Left ventricle myocardium inferior (tissue), 1 donor: ENCODE results near the gene ENTR1. TPM values are rescaled to one million over a fixed set of nuclear protein-coding genes. Genes with fewer than 3 reads are reported as not detected.
A peak's percentile ranks its signal among the peaks of the same experiment; 100 is the strongest.

Experiments used
- DNase-seq: peaks from one replicate; pipeline ENCODE4 v3.0.0-alpha.2; 2020
- H3K27ac ChIP-seq: fragments of 200-600 bp; replicated peaks from 2 replicates; pipeline ENCODE4 v1.8.0; 2021
- H3K27me3 ChIP-seq: fragments of 200-600 bp; 2 replicates; pipeline ENCODE4 v1.8.0; 2021; ENCODE audit warnings: low read depth
- H3K36me3 ChIP-seq: fragments of 200-600 bp; 2 replicates; pipeline ENCODE4 v1.8.0; 2021
- H3K4me1 ChIP-seq: fragments of 200-600 bp; 2 replicates; pipeline ENCODE4 v1.8.0; 2021
- H3K4me3 ChIP-seq: fragments of 200-600 bp; 2 replicates; pipeline ENCODE4 v1.8.0; 2021; ENCODE audit warnings: mild to moderate bottlenecking, moderate library complexity
- H3K9me3 ChIP-seq: fragments of 200-600 bp; replicated peaks from 2 replicates; pipeline ENCODE4 v1.8.0; 2021
- intact Hi-C: fragments of 100-400 bp; cut with micrococcal nuclease; formaldehyde crosslinking; loops from one replicate; pipeline ENCODE4 v1.11.0; 2022
- total RNA-seq: library from RNA; stranded (reverse); fragmentation: NEBNext Ultra II Directional; extraction: Animal tissue kit (Norgen Biotek cat#: 25700); gene quantifications from one replicate; pipeline ENCODE4 v1.2.1, GENCODE V29; 2021
- TF ChIP-seq, protein P1 (sequence below): fragments of 200-600 bp; IDR thresholded peaks from 2 replicates; pipeline ENCODE4 v1.8.0; 2021; ENCODE audit warnings: antibody characterized with exemption, mild to moderate bottlenecking, borderline replicate concordance
- donor health status: DM: no; HTN: yes; CAD: no; lungs with severe emphysema.

The ENTR1 gene
- total RNA-seq, 1 donor from 2014 or later = 20.1 TPM

DNA sequence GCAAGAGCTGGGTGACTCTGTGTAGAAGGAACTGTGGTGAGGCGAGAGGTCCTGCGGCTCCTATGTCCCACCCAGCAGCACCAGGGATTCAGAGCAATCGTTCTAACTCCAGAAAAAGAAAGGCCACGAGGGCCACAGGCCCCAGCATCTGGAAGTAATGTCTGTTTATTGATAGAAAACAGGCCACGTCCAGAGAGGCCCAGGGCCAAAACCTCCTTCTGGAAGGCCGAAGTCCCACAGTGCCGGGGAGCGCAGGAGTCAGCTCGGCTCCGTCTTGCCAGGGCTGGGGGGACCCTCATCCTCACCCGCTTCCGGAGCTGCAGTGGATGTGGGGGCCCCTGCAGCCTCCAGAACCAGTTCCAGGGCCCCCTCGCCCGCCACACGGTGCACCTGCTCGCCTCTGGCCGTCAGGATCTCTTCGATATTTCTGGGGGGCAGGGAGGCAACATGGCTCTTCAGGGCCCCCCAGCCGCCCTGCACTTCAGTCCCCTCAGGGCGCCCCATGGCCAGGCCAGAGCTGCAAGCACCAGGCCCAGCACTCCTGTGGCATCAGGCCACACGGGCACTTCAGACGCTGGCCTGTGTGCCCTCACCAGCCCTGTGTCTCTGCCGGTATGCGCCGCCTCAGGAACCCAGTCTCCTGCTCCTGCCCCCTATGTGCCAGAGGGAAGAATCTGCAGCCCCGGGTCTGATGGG lies 48.5 kb downstream of the ENTR1 start:
- H3K36me3 ChIP-seq = peaks cover 8% of the 10 kb centered on the region
- peak overlapping the region; percentile 81 for H3K4me3 ChIP-seq
- no peaks in the 10 kb centered on the region for H3K9me3 ChIP-seq
- peak overlapping the region; percentile 99 for H3K27ac ChIP-seq
- no peak for DNase-seq
- H3K4me1 ChIP-seq = peaks cover 43% of the 10 kb centered on the region
- intact Hi-C loops = no loop called here
- no peaks in the 10 kb centered on the region for H3K27me3 ChIP-seq
- TF ChIP-seq, protein P1, sequence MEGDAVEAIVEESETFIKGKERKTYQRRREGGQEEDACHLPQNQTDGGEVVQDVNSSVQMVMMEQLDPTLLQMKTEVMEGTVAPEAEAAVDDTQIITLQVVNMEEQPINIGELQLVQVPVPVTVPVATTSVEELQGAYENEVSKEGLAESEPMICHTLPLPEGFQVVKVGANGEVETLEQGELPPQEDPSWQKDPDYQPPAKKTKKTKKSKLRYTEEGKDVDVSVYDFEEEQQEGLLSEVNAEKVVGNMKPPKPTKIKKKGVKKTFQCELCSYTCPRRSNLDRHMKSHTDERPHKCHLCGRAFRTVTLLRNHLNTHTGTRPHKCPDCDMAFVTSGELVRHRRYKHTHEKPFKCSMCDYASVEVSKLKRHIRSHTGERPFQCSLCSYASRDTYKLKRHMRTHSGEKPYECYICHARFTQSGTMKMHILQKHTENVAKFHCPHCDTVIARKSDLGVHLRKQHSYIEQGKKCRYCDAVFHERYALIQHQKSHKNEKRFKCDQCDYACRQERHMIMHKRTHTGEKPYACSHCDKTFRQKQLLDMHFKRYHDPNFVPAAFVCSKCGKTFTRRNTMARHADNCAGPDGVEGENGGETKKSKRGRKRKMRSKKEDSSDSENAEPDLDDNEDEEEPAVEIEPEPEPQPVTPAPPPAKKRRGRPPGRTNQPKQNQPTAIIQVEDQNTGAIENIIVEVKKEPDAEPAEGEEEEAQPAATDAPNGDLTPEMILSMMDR = peak; percentile 15

DNA sequence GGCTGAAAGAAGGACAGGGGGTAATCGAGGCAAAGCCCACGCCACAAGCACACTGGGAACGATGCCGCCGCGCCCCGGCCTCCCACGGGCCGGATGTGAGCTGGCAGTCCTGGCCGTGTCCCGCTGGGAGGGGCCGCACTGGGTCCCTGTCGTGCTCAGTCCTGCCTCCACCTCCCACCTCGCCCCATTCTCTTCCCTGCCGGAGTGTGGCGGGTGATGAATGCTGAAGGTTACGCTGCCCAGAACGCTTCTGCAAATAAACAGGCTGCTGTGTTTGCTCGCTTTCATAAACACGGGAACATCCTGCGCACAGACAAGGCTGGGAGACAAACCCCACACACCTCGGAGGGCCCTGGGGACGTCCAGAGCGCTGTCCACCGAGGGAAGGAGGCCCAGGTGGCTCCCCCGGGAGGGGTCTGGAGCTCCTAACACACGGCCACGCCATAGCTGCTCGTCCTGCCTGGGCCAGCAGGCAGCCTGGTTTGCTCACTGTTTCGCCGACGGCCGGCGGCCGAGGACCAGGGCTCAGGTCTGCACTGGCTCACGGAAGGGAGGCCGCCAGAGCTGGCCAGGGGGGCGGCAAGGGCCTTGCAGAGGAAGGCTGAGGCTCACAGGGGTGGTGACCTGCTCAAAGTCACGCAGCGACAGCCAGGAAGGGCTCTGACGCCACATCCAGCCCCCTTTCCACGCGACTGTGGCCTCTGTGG lies 49.2 kb downstream of the ENTR1 start:
- Histone ChIP-seq H3K4me3 (peak overlapping the region; percentile 81), H3K27ac (peak overlapping the region; percentile 99), H3K4me1 (peaks cover 50% of the 10 kb centered on the region), H3K27me3 (no peaks in the 10 kb centered on the region), H3K9me3 (no peaks in the 10 kb centered on the region), H3K36me3 (peaks cover 15% of the 10 kb centered on the region)
- TF ChIP-seq, protein P1 = no peak
- intact Hi-C loops = no loop called here
- DNase-seq = no peak

DNA sequence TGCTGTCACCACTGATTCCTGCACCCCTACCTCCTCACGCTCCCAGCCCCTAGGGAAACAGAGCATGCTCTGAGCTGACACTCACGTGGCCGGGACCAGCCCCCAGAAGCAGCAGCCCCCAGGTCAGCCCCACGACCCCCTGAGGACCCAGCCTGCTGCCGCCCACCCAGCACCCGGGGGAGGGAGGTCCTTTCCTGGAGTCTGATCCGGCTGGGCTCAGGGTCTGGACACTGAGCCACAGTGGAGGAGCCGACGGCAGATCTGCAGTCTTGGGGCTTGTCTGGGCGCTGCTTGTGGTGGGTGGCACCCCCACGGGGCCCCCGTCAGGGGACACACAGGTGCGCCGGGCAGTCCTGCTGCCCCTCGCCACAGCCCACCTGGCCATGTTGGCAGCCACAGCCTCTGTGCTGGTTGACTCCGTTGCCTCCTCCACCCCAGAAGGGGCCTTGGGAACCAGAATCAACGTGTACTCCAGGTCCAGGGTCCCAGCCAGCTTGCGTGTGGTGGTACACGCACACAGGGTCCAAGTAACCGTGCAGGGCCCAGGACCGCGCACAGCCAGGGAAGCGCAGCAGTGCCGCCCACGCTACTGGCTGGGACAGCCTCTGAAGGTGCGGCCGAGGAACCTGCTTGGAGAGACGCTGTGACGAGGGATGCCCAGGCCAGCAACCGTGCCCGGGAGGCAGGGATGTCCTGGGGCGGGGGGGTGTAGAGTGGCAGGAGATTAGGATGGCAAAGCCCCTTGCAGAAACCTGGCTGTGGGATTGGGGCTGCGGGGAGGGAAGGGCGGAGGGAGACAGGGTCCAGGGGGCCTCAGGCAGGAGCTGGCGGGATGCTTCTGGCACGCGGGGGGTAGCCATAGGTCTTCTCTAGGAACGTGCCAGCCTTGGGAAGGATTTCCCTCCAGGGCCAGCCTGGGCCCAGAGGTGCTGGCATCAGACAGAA lies 50.4 kb downstream of the ENTR1 start:
- no peak for DNase-seq
- intact Hi-C loops = no loop called here

DNA sequence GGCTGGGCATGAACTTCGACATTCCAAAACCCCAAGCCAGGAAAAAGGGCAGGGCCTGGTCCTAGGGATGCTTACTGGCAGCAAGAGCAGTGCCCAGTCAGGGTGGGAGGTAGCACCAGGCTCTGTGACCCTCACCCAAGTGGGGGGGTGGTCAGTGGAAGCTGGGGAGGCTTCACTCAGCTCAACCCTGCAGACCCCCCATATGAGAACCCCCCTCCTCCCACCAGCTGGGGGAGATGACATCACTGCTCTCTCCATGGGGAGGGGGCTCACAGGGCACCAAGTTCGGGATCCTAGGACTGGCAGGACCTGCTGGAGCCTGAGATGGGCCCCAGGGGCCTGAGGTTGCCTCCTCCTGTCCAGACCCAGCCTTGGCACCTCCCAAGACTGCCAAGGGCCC lies 51.5 kb downstream of the ENTR1 start:
- DNase-seq = no peak
- H3K4me1 ChIP-seq = peaks cover 64% of the 10 kb centered on the region
- intact Hi-C loops = no loop called here
- no peaks in the 10 kb centered on the region for H3K27me3 ChIP-seq
- H3K4me3 ChIP-seq = no peak overlapping the region
- H3K27ac ChIP-seq = peak overlapping the region; percentile 99
- H3K9me3 ChIP-seq = no peaks in the 10 kb centered on the region
- TF ChIP-seq, protein P1 = no peak
- H3K36me3 ChIP-seq = peaks cover 22% of the 10 kb centered on the region

More for the DNA sequence above, 50.4 kb downstream of the ENTR1 start:
- H3K27ac ChIP-seq = peak overlapping the region; percentile 99
- no peak overlapping the region for H3K4me3 ChIP-seq
- H3K9me3 ChIP-seq = no peaks in the 10 kb centered on the region
- TF ChIP-seq, protein P1 = no peak
- peaks cover 59% of the 10 kb centered on the region for H3K4me1 ChIP-seq
- no peaks in the 10 kb centered on the region for H3K27me3 ChIP-seq
- peaks cover 22% of the 10 kb centered on the region for H3K36me3 ChIP-seq

DNA sequence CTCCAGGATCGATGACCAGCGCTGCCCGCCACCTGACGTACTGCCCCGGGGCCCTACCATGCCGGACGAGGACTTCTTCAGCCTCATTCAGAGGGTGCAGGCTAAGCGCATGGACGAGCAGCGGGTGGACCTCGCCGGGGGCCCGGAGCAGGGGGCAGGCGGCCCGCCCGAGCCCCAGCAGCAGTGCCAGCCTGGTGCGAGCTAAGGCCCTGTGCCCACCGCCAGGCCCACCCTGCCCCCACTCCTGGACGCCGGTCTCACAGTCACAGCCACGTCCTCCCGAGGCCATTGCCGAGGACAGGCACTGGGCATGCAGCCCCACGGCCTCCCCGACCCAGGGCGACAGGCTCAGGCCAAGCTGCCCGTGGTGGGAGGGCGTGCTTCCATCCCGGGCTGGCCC lies 52.4 kb downstream of the ENTR1 start:
- H3K27ac ChIP-seq = peak overlapping the region; percentile 99
- peaks cover 22% of the 10 kb centered on the region for H3K36me3 ChIP-seq
- intact Hi-C loops = no loop called here
- DNase-seq = no peak
- H3K27me3 ChIP-seq = no peaks in the 10 kb centered on the region
- no peaks in the 10 kb centered on the region for H3K9me3 ChIP-seq
- peaks cover 70% of the 10 kb centered on the region for H3K4me1 ChIP-seq
- TF ChIP-seq, protein P1 = no peak
- no peak overlapping the region for H3K4me3 ChIP-seq
